Neuronal stem cell (in vitro differentiated cells): ENCODE results near the gene N4BP2L1.
A peak's percentile ranks its signal among the peaks of the same experiment; 100 is the strongest.

Experiments
- DNase-seq: peaks from one replicate; pipeline ENCODE4 v3.0.0-alpha.2; 2013; ENCODE audit warnings: low spot score
- H2AFZ ChIP-seq: one replicate; pipeline ENCODE4 v1.6.1; 2013; ENCODE audit warnings: mild to moderate bottlenecking, low read length, inconsistent platforms
- H2AK5ac ChIP-seq: 2 replicates; pipeline ENCODE4 v1.6.1; 2013; ENCODE audit warnings: low read depth, mild to moderate bottlenecking, inconsistent platforms, low read length, moderate library complexity, mixed read lengths
- H2BK120ac ChIP-seq: 2 replicates; pipeline ENCODE4 v1.6.1; 2013; ENCODE audit warnings: low read depth, mild to moderate bottlenecking, inconsistent platforms, low read length, moderate library complexity, mixed read lengths
- H2BK12ac ChIP-seq: one replicate; pipeline ENCODE4 v1.6.1; 2013; ENCODE audit warnings: low read length, inconsistent platforms
- H2BK15ac ChIP-seq: 2 replicates; pipeline ENCODE4 v1.6.1; 2013; ENCODE audit warnings: mild to moderate bottlenecking, low read length, inconsistent platforms, mixed read lengths
- H2BK5ac ChIP-seq: one replicate; pipeline ENCODE4 v1.6.1; 2013; ENCODE audit warnings: inconsistent platforms, mild to moderate bottlenecking, low read length, moderate library complexity
- H3K14ac ChIP-seq: one replicate; pipeline ENCODE4 v1.6.1; 2013; ENCODE audit warnings: low read length, inconsistent platforms
- H3K18ac ChIP-seq: 2 replicates; pipeline ENCODE4 v1.6.1; 2013; ENCODE audit warnings: low read length, inconsistent platforms
- H3K23ac ChIP-seq: 2 replicates; pipeline ENCODE4 v1.6.1; 2013; ENCODE audit warnings: low read depth, mild to moderate bottlenecking, mixed read lengths, low read length, inconsistent platforms; ENCODE audit not compliant: poor library complexity
- H3K27ac ChIP-seq: replicated peaks from 3 replicates; pipeline ENCODE4 v1.5.1; 2013; ENCODE audit warnings: low read length, inconsistent platforms
- H3K27me3 ChIP-seq, 3 experiments: 2 replicates each; pipeline ENCODE4 v1.6.1; 2013; ENCODE audit warnings: low read length in 3 of 3, mild to moderate bottlenecking in 2 of 3, inconsistent platforms in 1 of 3, low read depth in 1 of 3, mixed read lengths in 1 of 3, moderate library complexity in 1 of 3; ENCODE audit not compliant: control insufficient read depth in 3 of 3, insufficient read depth in 3 of 3
- H3K36me3 ChIP-seq, 2 donors: replicated peaks in 1 of 2; 2 replicates each; pipeline ENCODE4 v1.6.1; 2013; ENCODE audit warnings: low read length in 2 of 2; ENCODE audit not compliant: control insufficient read depth in 2 of 2, insufficient read depth in 2 of 2
- H3K4ac ChIP-seq: 2 replicates; pipeline ENCODE4 v1.6.1; 2013; ENCODE audit warnings: inconsistent platforms, mild to moderate bottlenecking, low read length, moderate library complexity
- H3K4me1 ChIP-seq, 2 donors: 1 replicate in 1 of 2; 2 replicates in 1 of 2; pipeline ENCODE4 v1.6.1; 2013; ENCODE audit warnings: low read length in 2 of 2, low read depth in 1 of 2; ENCODE audit not compliant: control insufficient read depth in 2 of 2, insufficient read depth in 1 of 2
- H3K4me2 ChIP-seq: one replicate; pipeline ENCODE4 v1.6.1; 2013; ENCODE audit warnings: mild to moderate bottlenecking, low read length, inconsistent platforms; ENCODE audit not compliant: insufficient read depth, poor library complexity, severe bottlenecking
- H3K4me3 ChIP-seq, 2 donors: 2 replicates each; pipeline ENCODE4 v1.5.1; 2013; ENCODE audit warnings: low read length in 2 of 2, mild to moderate bottlenecking in 2 of 2, inconsistent platforms in 1 of 2, moderate library complexity in 1 of 2
- H3K79me1 ChIP-seq: one replicate; pipeline ENCODE4 v1.6.1; 2013; ENCODE audit warnings: low read depth, mild to moderate bottlenecking, inconsistent platforms, low read length, moderate library complexity
- H3K9ac ChIP-seq: one replicate; pipeline ENCODE4 v1.6.1; 2013; ENCODE audit warnings: mild to moderate bottlenecking, low read depth, low read length, inconsistent platforms; ENCODE audit not compliant: poor library complexity
- H3K9me3 ChIP-seq, 2 donors: replicated peaks in 1 of 2; 2 replicates each; pipeline versions ENCODE3 to v1.6.1; 2013; ENCODE audit warnings: low read length in 2 of 2, mild to moderate bottlenecking in 2 of 2, inconsistent platforms in 1 of 2, low read depth in 1 of 2, mixed read lengths in 1 of 2, moderate library complexity in 1 of 2; ENCODE audit not compliant: control insufficient read depth in 2 of 2, insufficient read depth in 1 of 2
- H4K8ac ChIP-seq: one replicate; pipeline ENCODE4 v1.6.1; 2013; ENCODE audit warnings: low read depth, mild to moderate bottlenecking, inconsistent platforms, low read length, moderate library complexity
- H4K91ac ChIP-seq: one replicate; pipeline ENCODE4 v1.6.1; 2013; ENCODE audit warnings: low read length, low read depth, mild to moderate bottlenecking, inconsistent platforms; ENCODE audit not compliant: poor library complexity
- WGBS, 2 donors: extraction: QIAGEN DNeasy Blood & Tissue Kit; methylation state at CpG; one replicate each; pipeline ENCODE4 v1.1.7; 2013; ENCODE audit warnings: missing lambda C conversion rate in 2 of 2, mixed read lengths in 1 of 2; ENCODE audit not compliant: insufficient read length in 2 of 2, insufficient replicate concordance in 1 of 2; ENCODE audit errors: extremely low coverage in 2 of 2; 5-methylcytosine and 5-hydroxymethylcytosine counted together

N4BP2L1 gene

DNA sequence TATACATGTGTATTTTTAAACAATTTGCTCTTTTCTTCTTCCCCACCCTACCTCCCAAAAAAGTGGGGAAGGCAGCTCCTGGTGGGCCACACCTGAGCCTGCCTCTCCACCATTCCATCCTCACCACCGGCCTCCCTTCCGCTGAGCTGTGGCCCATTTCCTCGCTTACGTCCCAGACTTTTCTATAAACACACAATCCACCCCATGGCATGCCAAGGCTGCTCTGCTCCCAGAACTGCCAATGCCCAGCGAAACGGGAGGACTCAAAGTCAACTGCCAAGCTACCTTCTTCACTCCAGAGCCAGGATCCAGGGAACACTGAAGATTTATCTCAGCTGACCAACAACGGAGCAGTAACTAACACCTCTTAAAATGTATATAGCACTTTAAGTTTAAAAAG is 2.8 kb downstream of the N4BP2L1 start:
- H3K4me2 ChIP-seq = no peak overlapping the region
- H2BK12ac ChIP-seq = no peak overlapping the region
- H4K91ac ChIP-seq = no peak overlapping the region
- H3K4me1 ChIP-seq = peaks cover 2% of the 10 kb centered on the region in 2 donors
- H3K79me1 ChIP-seq = no peaks in the 10 kb centered on the region
- no peak overlapping the region for H2BK15ac ChIP-seq
- no peaks in the 10 kb centered on the region for H3K9me3 ChIP-seq
- H3K14ac ChIP-seq = no peak overlapping the region
- H4K8ac ChIP-seq = no peak overlapping the region
- no peak for DNase-seq
- H2BK120ac ChIP-seq = no peak overlapping the region
- H2AFZ ChIP-seq = no peak overlapping the region
- no peak overlapping the region for H2BK5ac ChIP-seq
- no peak overlapping the region for H3K18ac ChIP-seq
- H2AK5ac ChIP-seq = no peak overlapping the region
- H3K36me3 ChIP-seq = no peaks in the 10 kb centered on the region
- H3K9ac ChIP-seq = no peak overlapping the region
- H3K23ac ChIP-seq = no peak overlapping the region
- no peak overlapping the region for H3K4ac ChIP-seq
- peak overlapping the region in 1 of 2 donors; percentile 56 for H3K4me3 ChIP-seq
- no CpG with 5 or more reads among the region's 7 CpGs for WGBS, 2 donors
- H3K27me3 ChIP-seq = peaks cover 0 to 28% (median 3%) of the 10 kb centered on the region in 3 experiments
- no peak overlapping the region for H3K27ac ChIP-seq

DNA sequence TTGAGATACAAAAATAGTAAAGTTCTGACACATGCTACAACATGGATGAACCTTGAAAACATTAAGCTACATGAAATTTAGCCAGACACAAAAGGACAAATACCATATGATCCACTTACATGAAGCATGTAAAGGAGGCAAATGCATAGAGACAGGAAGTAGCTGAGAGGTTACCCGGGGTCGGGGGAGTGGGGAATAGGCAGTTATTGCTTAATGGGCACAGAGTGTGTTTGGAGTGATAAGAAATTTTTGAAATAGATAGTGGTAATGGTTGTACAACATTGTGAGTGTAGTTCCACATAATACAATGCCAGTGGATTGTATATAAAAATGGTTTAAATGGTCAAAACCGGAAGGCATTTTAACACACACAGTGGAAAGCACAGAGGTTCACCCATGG is 4.3 kb downstream of the N4BP2L1 start:
- Histone ChIP-seq H3K14ac (no peak overlapping the region), H2BK5ac (no peak overlapping the region), H4K91ac (no peak overlapping the region), H3K18ac (no peak overlapping the region), H2AFZ (no peak overlapping the region), H3K27ac (no peak overlapping the region), H2AK5ac (no peak overlapping the region), H3K27me3 (peaks cover 0 to 25% (median 3%) of the 10 kb centered on the region in 3 experiments), H2BK12ac (no peak overlapping the region), H3K36me3 (no peaks in the 10 kb centered on the region), H3K79me1 (no peaks in the 10 kb centered on the region), H3K4me3 (no peak overlapping the region), H2BK120ac (no peak overlapping the region), H3K4me2 (no peak overlapping the region), H3K4me1 (peaks cover 2% of the 10 kb centered on the region in 2 donors), H4K8ac (no peak overlapping the region), H3K9me3 (peaks cover 0 to 3% of the 10 kb centered on the region in 2 donors), H3K23ac (no peak overlapping the region), H3K9ac (no peak overlapping the region), H2BK15ac (no peak overlapping the region), H3K4ac (no peak overlapping the region)
- no CpG with 5 or more reads among the region's 3 CpGs for WGBS, 2 donors
- DNase-seq = no peak

DNA sequence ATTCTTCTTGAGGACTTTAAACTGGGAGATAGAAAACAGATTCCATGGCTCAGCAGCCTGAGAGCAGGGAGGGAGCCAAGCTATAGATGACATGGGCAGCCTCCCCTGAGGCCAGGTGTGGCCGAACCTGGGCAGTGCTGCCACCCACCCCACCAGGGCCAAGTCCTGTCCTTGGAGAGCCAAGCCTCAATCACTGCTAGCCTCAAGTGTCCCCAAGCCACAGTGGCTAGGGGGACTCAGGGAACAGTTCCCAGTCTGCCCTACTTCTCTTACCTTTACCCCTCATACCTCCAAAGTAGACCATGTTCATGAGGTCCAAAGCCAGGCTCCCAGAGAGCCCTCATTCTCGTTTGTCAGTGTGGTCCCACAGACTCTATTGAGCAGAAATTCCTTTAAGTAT is 8.1 kb downstream of the N4BP2L1 start:
- Histone ChIP-seq H3K14ac (no peak overlapping the region), H3K4me3 (no peak overlapping the region), H3K9me3 (peaks cover 0 to 3% of the 10 kb centered on the region in 2 donors), H3K4ac (no peak overlapping the region), H2BK120ac (no peak overlapping the region), H4K91ac (no peak overlapping the region), H3K27me3 (no peaks in the 10 kb centered on the region), H4K8ac (no peak overlapping the region), H3K9ac (no peak overlapping the region), H3K23ac (no peak overlapping the region), H2BK15ac (no peak overlapping the region), H3K4me2 (no peak overlapping the region), H2BK5ac (no peak overlapping the region), H3K27ac (no peak overlapping the region), H3K79me1 (no peaks in the 10 kb centered on the region), H3K4me1 (no peaks in the 10 kb centered on the region), H2BK12ac (no peak overlapping the region), H3K36me3 (no peaks in the 10 kb centered on the region), H3K18ac (no peak overlapping the region), H2AK5ac (peak overlapping the region; percentile 47), H2AFZ (no peak overlapping the region)
- no CpG with 5 or more reads among the region's 2 CpGs for WGBS, 2 donors
- DNase-seq = no peak

DNA sequence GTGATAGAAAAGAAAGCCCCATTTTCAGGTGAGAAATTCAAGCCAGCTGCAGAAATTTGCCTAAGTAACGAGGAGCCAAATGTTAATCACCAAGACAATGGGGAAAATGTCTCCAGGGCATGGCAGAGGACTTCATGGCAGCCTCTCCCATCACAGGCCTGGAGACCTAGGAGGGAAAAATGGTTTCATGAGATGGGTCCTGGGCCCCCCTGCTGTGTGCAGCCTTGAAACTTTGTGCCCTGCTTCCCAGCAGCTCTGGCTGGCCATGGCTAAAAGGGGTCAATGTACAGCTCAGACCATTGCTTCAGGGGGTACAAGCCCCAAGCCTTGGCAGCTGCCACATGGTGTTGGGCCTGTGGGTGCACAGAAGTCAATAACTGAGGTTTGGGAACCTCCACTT is 9.9 kb downstream of the N4BP2L1 start:
- Histone ChIP-seq H3K79me1 (no peaks in the 10 kb centered on the region), H3K9ac (no peak overlapping the region), H2AK5ac (no peak overlapping the region), H3K27me3 (no peaks in the 10 kb centered on the region), H3K23ac (no peak overlapping the region), H3K9me3 (peaks cover 0 to 3% of the 10 kb centered on the region in 2 donors), H2AFZ (no peak overlapping the region), H4K8ac (no peak overlapping the region), H2BK12ac (no peak overlapping the region), H2BK5ac (no peak overlapping the region), H4K91ac (no peak overlapping the region), H3K36me3 (no peaks in the 10 kb centered on the region), H3K18ac (no peak overlapping the region), H3K27ac (no peak overlapping the region), H3K14ac (no peak overlapping the region), H3K4me1 (no peaks in the 10 kb centered on the region), H3K4me3 (no peak overlapping the region), H3K4me2 (no peak overlapping the region), H3K4ac (no peak overlapping the region), H2BK120ac (no peak overlapping the region), H2BK15ac (no peak overlapping the region)
- WGBS, 2 donors = no CpG with 5 or more reads among the region's 1 CpG
- no peak for DNase-seq
